WTC11 (cell line): ENCODE measurements around the gene ZACN. TPM values are rescaled to one million over a fixed set of nuclear protein-coding genes. Genes with fewer than 3 reads are reported as not detected.

Source experiments
- AFF4 ChIP-seq: sonication (generic); formaldehyde crosslinking; IDR thresholded peaks from 2 replicates; pipeline ENCODE4 v1.8.1; 2023; ENCODE audit warnings: mild to moderate bottlenecking, missing genetic modification reagents, borderline replicate concordance
- AR ChIP-seq: fragments of 250-450 bp; sonication (Bioruptor Pico); IDR thresholded peaks from 2 replicates; pipeline ENCODE4 v1.9.0; 2021; ENCODE audit warnings: mild to moderate bottlenecking
- EMX1 ChIP-seq: fragments of 250-450 bp; sonication (Bioruptor Pico); IDR thresholded peaks from 2 replicates; pipeline ENCODE4 v1.8.0; 2021; ENCODE audit warnings: mild to moderate bottlenecking
- ERG ChIP-seq: fragments of 250-450 bp; sonication (Bioruptor Pico); IDR thresholded peaks from 2 replicates; pipeline ENCODE4 v1.8.0; 2021; ENCODE audit warnings: mild to moderate bottlenecking
- ESRRA ChIP-seq: sonication (generic); formaldehyde crosslinking; IDR thresholded peaks from 2 replicates; pipeline ENCODE4 v1.8.1; 2022; ENCODE audit warnings: mild to moderate bottlenecking, missing genetic modification reagents, borderline replicate concordance
- FOXJ3 ChIP-seq: sonication (generic); formaldehyde crosslinking; IDR thresholded peaks from 2 replicates; pipeline ENCODE4 v1.9.0; 2021; ENCODE audit warnings: missing genetic modification reagents, mild to moderate bottlenecking, borderline replicate concordance
- FOXK1 ChIP-seq: sonication (generic); formaldehyde crosslinking; IDR thresholded peaks from 2 replicates; pipeline ENCODE4 v1.8.0; 2022; ENCODE audit warnings: mild to moderate bottlenecking, moderate library complexity, missing genetic modification reagents
- FOXP1 ChIP-seq: sonication (generic); formaldehyde crosslinking; IDR thresholded peaks from 2 replicates; pipeline ENCODE4 v1.8.0; 2022; ENCODE audit warnings: missing genetic modification reagents, mild to moderate bottlenecking, moderate library complexity, borderline replicate concordance
- IRF1 ChIP-seq: sonication (generic); formaldehyde crosslinking; IDR thresholded peaks from 2 replicates; pipeline ENCODE4 v1.8.0; 2023; ENCODE audit warnings: missing genetic modification reagents
- IRF2 ChIP-seq: sonication (generic); formaldehyde crosslinking; IDR thresholded peaks from 2 replicates; pipeline ENCODE4 v1.8.0; 2022; ENCODE audit warnings: low read depth, missing genetic modification reagents, borderline replicate concordance
- KAT7 ChIP-seq: sonication (generic); formaldehyde crosslinking; IDR thresholded peaks from 2 replicates; pipeline ENCODE4 v1.8.1; 2023; ENCODE audit warnings: missing genetic modification reagents, mild to moderate bottlenecking, borderline replicate concordance
- NR1H2 ChIP-seq: sonication (generic); formaldehyde crosslinking; IDR thresholded peaks from 2 replicates; pipeline ENCODE4 v1.9.0; 2021; ENCODE audit warnings: mild to moderate bottlenecking, moderate library complexity, missing genetic modification reagents
- PRRX2 ChIP-seq: fragments of 250-450 bp; sonication (Bioruptor Pico); IDR thresholded peaks from 2 replicates; pipeline ENCODE4 v1.8.0; 2021; ENCODE audit warnings: mild to moderate bottlenecking
- RELA ChIP-seq: sonication (generic); formaldehyde crosslinking; IDR thresholded peaks from 2 replicates; pipeline ENCODE4 v1.8.1; 2022; ENCODE audit warnings: missing genetic modification reagents, mild to moderate bottlenecking, borderline replicate concordance
- SP1 ChIP-seq: sonication (generic); formaldehyde crosslinking; conservative IDR thresholded peaks from 2 replicates; pipeline ENCODE4 v1.8.1; 2022; ENCODE audit warnings: missing genetic modification reagents
- TCF7 ChIP-seq: sonication (generic); formaldehyde crosslinking; IDR thresholded peaks from 2 replicates; pipeline ENCODE4 v1.8.0; 2022; ENCODE audit warnings: mild to moderate bottlenecking, low read depth, missing genetic modification reagents, moderate library complexity
- ZNF121 ChIP-seq: sonication (generic); formaldehyde crosslinking; IDR thresholded peaks from 2 replicates; pipeline ENCODE4 v1.8.0; 2023; ENCODE audit warnings: missing genetic modification reagents
- ZNF138 ChIP-seq: sonication (generic); formaldehyde crosslinking; conservative IDR thresholded peaks from 2 replicates; pipeline ENCODE4 v1.8.1; 2022; ENCODE audit warnings: mild to moderate bottlenecking, moderate library complexity, missing genetic modification reagents
- ZNF232 ChIP-seq: sonication (generic); formaldehyde crosslinking; IDR thresholded peaks from 2 replicates; pipeline ENCODE4 v1.8.0; 2022; ENCODE audit warnings: mild to moderate bottlenecking, missing genetic modification reagents
- ZNF281 ChIP-seq: sonication (generic); formaldehyde crosslinking; IDR thresholded peaks from 2 replicates; pipeline ENCODE4 v1.8.0; 2023; ENCODE audit warnings: mild to moderate bottlenecking, missing genetic modification reagents
- ZNF396 ChIP-seq: fragments of 250-450 bp; sonication (Bioruptor Pico); IDR thresholded peaks from 2 replicates; pipeline ENCODE4 v1.8.0; 2021; ENCODE audit warnings: mild to moderate bottlenecking, moderate library complexity, borderline replicate concordance
- ZNF532 ChIP-seq: fragments of 250-450 bp; sonication (Bioruptor Pico); IDR thresholded peaks from 2 replicates; pipeline ENCODE4 v1.9.0; 2021; ENCODE audit warnings: mild to moderate bottlenecking, borderline replicate concordance
- total RNA-seq: library from RNA; stranded (reverse); gene quantifications from 3 replicates; pipeline ENCODE4 v1.2.3, GENCODE V29; 2021

ZACN gene
- total RNA-seq, 1 experiment from 2014 or later, result 0.28 TPM

- TF ChIP-seq ZNF532 (CRISPR knock-in tag) (peak; percentile 58; the same call in 1 of the 2 replicates), NR1H2 (CRISPR knock-in tag) (no peak), PRRX2 (0 out of 2 replicates have a peak, but pooled peaks have one; percentile 75), AFF4 (peak; percentile 35; the same call in 1 of the 2 replicates), ZNF121 (CRISPR knock-in tag) (no peak), ZNF396 (CRISPR knock-in tag) (no peak), ZNF281 (peak; percentile 92), IRF1 (CRISPR knock-in tag) (no peak), IRF2 (CRISPR knock-in tag) (no peak), RELA (no peak), FOXJ3 (CRISPR knock-in tag) (no peak), EMX1 (CRISPR knock-in tag) (peak; percentile 28; the same call in 1 of the 2 replicates), FOXP1 (peak; percentile 78; the same call in 1 of the 2 replicates), TCF7 (CRISPR knock-in tag) (no peak), AR (CRISPR knock-in tag) (peak; percentile 62; the same call in 1 of the 2 replicates), ZNF232 (CRISPR knock-in tag) (peak; percentile 47), ESRRA (CRISPR knock-in tag) (no peak), SP1 (CRISPR knock-in tag) (no peak), FOXK1 (CRISPR knock-in tag) (no peak), KAT7 (CRISPR knock-in tag) (no peak), ERG (CRISPR knock-in tag) (peak; percentile 67; the same call in 1 of the 2 replicates), ZNF138 (CRISPR knock-in tag) (peak; percentile 61; the same call in 1 of the 2 replicates)
Measured at GRCh38 chr17:76079956-76080767, 1.2 kb downstream of the ZACN start (continued).
